HG03432 (cell line): Measurements from ENCODE around the gene SUSD6.

Experiments
- ATAC-seq: cut with Tn5 transposase; IDR thresholded peaks from one replicate; pipeline ENCODE4 v1.9.1; 2021; ENCODE audit warnings: mild to moderate bottlenecking, moderate library complexity; ENCODE audit not compliant: unreplicated experiment

Gene SUSD6

GRCh38 chr14:69754487-69754886 is 143.1 kb downstream of the SUSD6 start:
- ATAC-seq, result no peak

- no peak for ATAC-seq
Observed at GRCh38 chr14:69755296-69755695, 143.9 kb downstream of the SUSD6 start.

GRCh38 chr14:69755784-69756183 is 144.4 kb downstream of the SUSD6 start:
- ATAC-seq, result no peak

- ATAC-seq, result no peak
Observed at GRCh38 chr14:69756298-69756697, 144.9 kb downstream of the SUSD6 start.

- no peak for ATAC-seq
Observed at GRCh38 chr14:69760810-69761209, 149.4 kb downstream of the SUSD6 start.

GRCh38 chr14:69763761-69764510 is 152.5 kb downstream of the SUSD6 start:
- ATAC-seq, result no peak
